Panc1 (cell line): ENCODE results near the gene SGCE. TPM values are rescaled to one million over a fixed set of nuclear protein-coding genes. Genes with fewer than 3 reads are reported as not detected.

Experiments used
- ATAC-seq: fragments of 200-7000 bp; cut with Tn5 transposase; 2 replicates; pipeline ENCODE4 v1.9.1; 2020; ENCODE audit warnings: mild to moderate bottlenecking, moderate library complexity
- BruUV-seq: library from RNA; stranded (reverse); fragments of 400-500 nt; replicated peaks from 2 replicates; lab custom pipeline; 2021; lab: Mats Ljungman, UMichigan
- CTCF ChIA-PET: fragments of 300-600 bp; sonication (Branson Sonifier 250); formaldehyde crosslinking; loops from one replicate; lab custom pipeline; 2022; ENCODE audit warnings: antibody characterized with exemption; lab: Charles Lee
- POLR2A ChIA-PET: fragments of 300-600 bp; sonication (Branson Sonifier 250); formaldehyde crosslinking; loops from one replicate; lab custom pipeline; 2022; ENCODE audit warnings: antibody characterized with exemption; lab: Charles Lee
- DNase-seq: peaks from one replicate; pipeline ENCODE4 v3.0.0-alpha.2; 2010; ENCODE audit warnings: low read depth, low spot score
- H3K27ac ChIP-seq: 2 replicates; pipeline ENCODE4 v1.5.1; 2011; ENCODE audit warnings: mild to moderate bottlenecking, low read length, inconsistent platforms
- H3K27me3 ChIP-seq: fragments of 200-500 bp; sonication (Bioruptor generic); 2 replicates; pipeline ENCODE4 v1.6.0; 2014; ENCODE audit warnings: low read length, inconsistent platforms; ENCODE audit not compliant: control insufficient read depth, insufficient read depth
- H3K36me3 ChIP-seq: fragments of 200-500 bp; sonication (Bioruptor generic); 2 replicates; pipeline ENCODE4 v1.5.1; 2014; ENCODE audit warnings: inconsistent platforms, mild to moderate bottlenecking, low read length, moderate library complexity; ENCODE audit not compliant: control insufficient read depth, insufficient read depth
- H3K4me1 ChIP-seq: 2 replicates; pipeline ENCODE4 v1.5.1; 2011; ENCODE audit warnings: inconsistent platforms, mild to moderate bottlenecking, low read length, moderate library complexity; ENCODE audit not compliant: control insufficient read depth, insufficient read depth
- H3K4me3 ChIP-seq, 2 experiments: 2 replicates each; pipeline ENCODE4 v1.5.1; 2011 to 2012; ENCODE audit warnings: low read depth in 2 of 2, low read length in 2 of 2, mild to moderate bottlenecking in 2 of 2, inconsistent platforms in 1 of 2, moderate library complexity in 1 of 2
- H3K9me3 ChIP-seq: fragments of 200-500 bp; sonication (Bioruptor generic); 2 replicates; pipeline ENCODE4 v1.5.1; 2014; ENCODE audit warnings: low read depth, mild to moderate bottlenecking, inconsistent platforms, low read length, moderate library complexity; ENCODE audit not compliant: control insufficient read depth, insufficient read depth
- CTCF ChIP-seq: fragments of 450-650 bp; IDR thresholded peaks from 2 replicates; pipeline ENCODE4 v1.5.1; 2017; ENCODE audit warnings: mild to moderate bottlenecking
- POLR2AphosphoS5 ChIP-seq: IDR thresholded peaks from 2 replicates; pipeline ENCODE4 v1.6.1; 2012; ENCODE audit warnings: mild to moderate bottlenecking, low read depth, low read length, moderate library complexity
- REST ChIP-seq, 2 experiments: IDR thresholded peaks; 2 replicates each; pipeline ENCODE4 v1.6.1; 2011 to 2012; ENCODE audit warnings: low read depth in 2 of 2, control low read depth in 1 of 2, low read length in 1 of 2, mild to moderate bottlenecking in 1 of 2, moderate library complexity in 1 of 2; ENCODE audit not compliant: insufficient read depth in 1 of 2
- SIN3A ChIP-seq: IDR thresholded peaks from 2 replicates; pipeline ENCODE4 v1.6.1; 2012; ENCODE audit warnings: low read depth, mild to moderate bottlenecking, low read length, moderate library complexity, borderline replicate concordance; ENCODE audit not compliant: insufficient read depth
- TCF7L2 ChIP-seq: IDR thresholded peaks from 2 replicates; pipeline ENCODE4 v1.6.1; 2011; ENCODE audit warnings: mild to moderate bottlenecking, low read depth, low read length, inconsistent platforms
- in situ Hi-C: cut with HindIII; loops from 2 replicates; pipeline ENCODE4 v1.10.0; 2016; ENCODE audit warnings: low sequenced_read_pairs, low pct_unique_long_range_greater_than_20kb
- intact Hi-C: fragments of 100-400 bp; cut with micrococcal nuclease; formaldehyde crosslinking; loops from one replicate; pipeline ENCODE4 v1.10.0; 2022; ENCODE audit not compliant: unreplicated experiment
- total RNA-seq: library from RNA; stranded (reverse); gene quantifications from one replicate; pipeline ENCODE4 v1.2.1, GENCODE V29; 2021; ENCODE audit not compliant: unreplicated experiment

Gene SGCE
- total RNA-seq, 1 experiment from 2014 or later = 32.0 TPM

- CTCF ChIA-PET = no interaction called here
- H3K27ac ChIP-seq = no peak overlapping the region
- intact Hi-C loops (no loop called here), in situ Hi-C loops (no loop called here)
- H3K9me3 ChIP-seq = no peaks in the 10 kb centered on the region
- H3K4me1 ChIP-seq = no peaks in the 10 kb centered on the region
- no TSS peak for BruUV-seq
- DNase-seq (no peak), ATAC-seq (no peak)
- H3K36me3 ChIP-seq = no peaks in the 10 kb centered on the region
- no peak for TF ChIP-seq TCF7L2
- no peak for TF ChIP-seq POLR2AphosphoS5
- TF ChIP-seq SIN3A = no peak
- no peak for TF ChIP-seq REST (IDR thresholded peaks at IDR 0.05; ENCODE audit: insufficient read depth in 1 of 2, low read depth in 2 of 2, low read length in 1 of 2)
- TF ChIP-seq CTCF = no peak
- POLR2A ChIA-PET = no interaction called here
- no peaks in the 10 kb centered on the region for H3K27me3 ChIP-seq
- no peak overlapping the region for H3K4me3 ChIP-seq
These were observed 31.9 kb upstream of the SGCE start for GRCh38 chr7:94687810-94688209.

- ChIA-PET CTCF (interaction anchor here (0.6 kb wide), 1 partner anchor 217 kb away, joined by 3 read pairs; no protein-coding TSS in a partner anchor), POLR2A (no interaction called here)
- Histone ChIP-seq H3K27ac (no peak overlapping the region), H3K4me3 (no peak overlapping the region), H3K9me3 (no peaks in the 10 kb centered on the region), H3K27me3 (no peaks in the 10 kb centered on the region), H3K4me1 (no peaks in the 10 kb centered on the region), H3K36me3 (no peaks in the 10 kb centered on the region)
- in situ Hi-C loops (no loop called here), intact Hi-C loops (no loop called here)
- DNase-seq = no peak
- no TSS peak for BruUV-seq
- ATAC-seq = no peak
- no peak for TF ChIP-seq POLR2AphosphoS5
- TF ChIP-seq TCF7L2 = no peak
- TF ChIP-seq SIN3A = no peak
- TF ChIP-seq REST (IDR thresholded peaks at IDR 0.05; ENCODE audit: insufficient read depth in 1 of 2, low read depth in 2 of 2, low read length in 1 of 2) = no peak
- TF ChIP-seq CTCF = no peak
These were observed 31.1 kb upstream of the SGCE start for GRCh38 chr7:94687076-94687475.
